ENCODE results near the gene CDCA3.
A peak's percentile ranks its signal among the peaks of the same experiment; 100 is the strongest.

Gene CDCA3

GRCh38 chr12:6838854-6839253 is 12.2 kb downstream of the CDCA3 start:
- Histone ChIP-seq H3K4me3 (no peak overlapping the region), H3K27ac (no peak overlapping the region)

GRCh38 chr12:6837370-6838060 is 13.6 kb downstream of the CDCA3 start:
- Histone ChIP-seq H3K27ac (no peak overlapping the region), H3K4me3 (no peak overlapping the region)

- H3K27ac ChIP-seq: no peak overlapping the region
- H3K4me3 ChIP-seq: no peak overlapping the region
Measured at GRCh38 chr12:6836851-6837250, 14.2 kb downstream of the CDCA3 start.

GRCh38 chr12:6834873-6835272 is 16.2 kb downstream of the CDCA3 start:
- no peak overlapping the region for H3K4me3 ChIP-seq
- no peak overlapping the region for H3K27ac ChIP-seq

GRCh38 chr12:6834254-6834653 is 16.8 kb downstream of the CDCA3 start:
- H3K27ac ChIP-seq: no peak overlapping the region
- H3K4me3 ChIP-seq: no peak overlapping the region

- H3K4me3 ChIP-seq: no peak overlapping the region
- H3K27ac ChIP-seq: no peak overlapping the region
Measured at GRCh38 chr12:6833189-6833890, 17.7 kb downstream of the CDCA3 start.

- H3K27ac ChIP-seq: no peak overlapping the region
- H3K4me3 ChIP-seq: no peak overlapping the region
Measured at GRCh38 chr12:6832125-6832524, 19.0 kb downstream of the CDCA3 start.

GRCh38 chr12:6831450-6831995 is 19.6 kb downstream of the CDCA3 start:
- H3K4me3 ChIP-seq: no peak overlapping the region
- H3K27ac ChIP-seq: no peak overlapping the region

- H3K27ac ChIP-seq: no peak overlapping the region
- no peak overlapping the region for H3K4me3 ChIP-seq
Measured at GRCh38 chr12:6830999-6831398, 20.1 kb downstream of the CDCA3 start.

GRCh38 chr12:6830286-6830890 is 20.7 kb downstream of the CDCA3 start:
- Histone ChIP-seq H3K4me3 (no peak overlapping the region), H3K27ac (peak overlapping the region in 1 of 21 experiments; percentile 57)

GRCh38 chr12:6829536-6830220 is 21.4 kb downstream of the CDCA3 start:
- H3K27ac ChIP-seq: peak overlapping the region in 17 of 21 experiments; percentile 39 to 92 (median 77)
- H3K4me3 ChIP-seq: peak overlapping the region; percentile 50 to 69 (median 57)

GRCh38 chr12:6828781-6829535 is 22.1 kb downstream of the CDCA3 start:
- peak overlapping the region; percentile 50 to 69 (median 57) for H3K4me3 ChIP-seq

GRCh38 chr12:6827982-6828780 is 22.9 kb downstream of the CDCA3 start, which contains the start of gene P3H3:
P3H3 (plus strand) TSS chr12:6828407; CDS start chr12:6828441, 34 bp downstream.
- H3K27ac ChIP-seq: peak within 1 kb of the TSS in 20 of 21 experiments; percentile 39 to 92 (median 74)
- peak within 1 kb of the TSS; percentile 50 to 69 (median 57) for H3K4me3 ChIP-seq

More at GRCh38 chr12:6828781-6829535, 22.1 kb downstream of the CDCA3 start:
- peak overlapping the region in 20 of 21 experiments; percentile 39 to 92 (median 74) for H3K27ac ChIP-seq

GRCh38 chr12:6827437-6827911 is 23.6 kb downstream of the CDCA3 start:
- Histone ChIP-seq H3K4me3 (no peak overlapping the region), H3K27ac (peak overlapping the region in 6 of 21 experiments; percentile 15 to 71 (median 36))

GRCh38 chr12:6826734-6827436 is 24.2 kb downstream of the CDCA3 start:
- no peak overlapping the region for H3K4me3 ChIP-seq
- peak overlapping the region in 5 of 21 experiments; percentile 15 to 57 (median 29) for H3K27ac ChIP-seq

- Histone ChIP-seq H3K4me3 (no peak overlapping the region), H3K27ac (no peak overlapping the region)
Measured at GRCh38 chr12:6826125-6826733, 24.9 kb downstream of the CDCA3 start.

Measured in skin epidermis (tissue), 12 donors.